IMR-90 (cell line): ENCODE data around the gene IKBIP. TPM values are rescaled to one million over a fixed set of nuclear protein-coding genes. Genes with fewer than 3 reads are reported as not detected.

ENCODE experiments used
- ATAC-seq: fragments of 200-7000 bp; cut with Tn5 transposase; 2 replicates; pipeline ENCODE4 v1.9.1; 2020; ENCODE audit warnings: low read depth, mild to moderate bottlenecking, moderate library complexity
- BruUV-seq: library from RNA; stranded (reverse); fragments of 400-500 nt; replicated peaks from 2 replicates; lab custom pipeline; 2021; lab: Mats Ljungman, UMichigan
- CTCF ChIA-PET: fragments of 300-600 bp; formaldehyde crosslinking; extraction: SDS; loops from one replicate; lab custom pipeline; 2021; ENCODE audit warnings: antibody characterized with exemption; lab: Yijun Ruan, JAX
- POLR2A ChIA-PET: fragments of 300-600 bp; sonication (Branson Sonifier 250); formaldehyde crosslinking; loops from one replicate; lab custom pipeline; 2022; ENCODE audit warnings: antibody characterized with exemption; ENCODE audit not compliant: unreplicated experiment; lab: Charles Lee
- DNase-seq: peaks from one replicate; pipeline ENCODE4 v3.0.0; 2013
- H2AFZ ChIP-seq: replicated peaks from 2 replicates; pipeline ENCODE3; 2013; ENCODE audit warnings: low read length, mild to moderate bottlenecking; ENCODE audit not compliant: poor library complexity
- H2AK5ac ChIP-seq: 2 replicates; pipeline ENCODE4 v1.6.1; 2013; ENCODE audit warnings: low read depth, low read length, inconsistent platforms
- H2AK9ac ChIP-seq: replicated peaks from 2 replicates; pipeline ENCODE3; 2013; ENCODE audit warnings: mild to moderate bottlenecking, low read depth, low read length, moderate library complexity; ENCODE audit not compliant: poor library complexity
- H2BK120ac ChIP-seq: 2 replicates; pipeline ENCODE4 v1.6.1; 2013; ENCODE audit warnings: low read depth, low read length, inconsistent platforms
- H2BK15ac ChIP-seq: 3 replicates; pipeline ENCODE4 v1.6.1; 2013; ENCODE audit warnings: low read depth, low read length, inconsistent platforms
- H2BK20ac ChIP-seq: 2 replicates; pipeline ENCODE4 v1.6.1; 2013; ENCODE audit warnings: low read depth, mild to moderate bottlenecking, inconsistent platforms, low read length, moderate library complexity
- H2BK5ac ChIP-seq: 2 replicates; pipeline ENCODE4 v1.6.1; 2013; ENCODE audit warnings: mild to moderate bottlenecking, low read depth, low read length, inconsistent platforms; ENCODE audit not compliant: poor library complexity, severe bottlenecking
- H3K14ac ChIP-seq: replicated peaks from 2 replicates; pipeline ENCODE4 v1.6.1; 2013; ENCODE audit warnings: low read depth, low read length, inconsistent platforms
- H3K18ac ChIP-seq: 2 replicates; pipeline ENCODE4 v1.6.1; 2013; ENCODE audit warnings: low read depth, low read length, control low read depth
- H3K23ac ChIP-seq: 2 replicates; pipeline ENCODE4 v1.6.1; 2013; ENCODE audit warnings: low read depth, low read length, inconsistent platforms
- H3K27ac ChIP-seq: 2 replicates; pipeline ENCODE4 v1.5.1; 2013; ENCODE audit warnings: mild to moderate bottlenecking, control low read depth, low read length; ENCODE audit not compliant: insufficient read depth
- H3K27me3 ChIP-seq: 2 replicates; pipeline ENCODE4 v1.6.1; 2013; ENCODE audit warnings: low read length; ENCODE audit not compliant: control insufficient read depth, insufficient read depth
- H3K36me3 ChIP-seq: 2 replicates; pipeline ENCODE4 v1.6.1; 2013; ENCODE audit warnings: low read length, mixed read lengths; ENCODE audit not compliant: control insufficient read depth, insufficient read depth
- H3K4ac ChIP-seq: 2 replicates; pipeline ENCODE4 v1.6.1; 2013; ENCODE audit warnings: low read depth, low read length, inconsistent platforms
- H3K4me1 ChIP-seq: 2 replicates; pipeline ENCODE4 v1.6.1; 2013; ENCODE audit warnings: low read length, mixed read lengths; ENCODE audit not compliant: control insufficient read depth, insufficient read depth
- H3K4me2 ChIP-seq: 2 replicates; pipeline ENCODE4 v1.6.1; 2013; ENCODE audit warnings: low read depth, mild to moderate bottlenecking, control low read depth, low read length, moderate library complexity
- H3K4me3 ChIP-seq: 2 replicates; pipeline ENCODE4 v1.5.1; 2013; ENCODE audit warnings: low read depth, mild to moderate bottlenecking, control low read depth, low read length, moderate library complexity; ENCODE audit not compliant: insufficient read depth
- H3K56ac ChIP-seq: 2 replicates; pipeline ENCODE4 v1.6.1; 2013; ENCODE audit warnings: low read length, inconsistent platforms; ENCODE audit not compliant: insufficient read depth; ENCODE audit errors: extremely low read depth
- H3K79me1 ChIP-seq, 2 experiments: 2 replicates each; pipeline ENCODE4 v1.6.1; 2013; ENCODE audit warnings: low read length in 2 of 2, inconsistent platforms in 1 of 2, low read depth in 1 of 2
- H3K9ac ChIP-seq: 2 replicates; pipeline ENCODE4 v1.6.1; 2013; ENCODE audit warnings: low read depth, low read length, control low read depth
- H3K9me1 ChIP-seq: 2 replicates; pipeline ENCODE4 v1.6.1; 2013; ENCODE audit warnings: low read length, inconsistent platforms; ENCODE audit not compliant: insufficient read depth
- H3K9me3 ChIP-seq: 2 replicates; pipeline ENCODE4 v1.6.1; 2013; ENCODE audit warnings: low read length; ENCODE audit not compliant: control insufficient read depth, insufficient read depth
- H4K20me1 ChIP-seq: 2 replicates; pipeline ENCODE4 v1.6.1; 2013; ENCODE audit warnings: low read length, inconsistent platforms; ENCODE audit not compliant: insufficient read depth
- H4K5ac ChIP-seq: 2 replicates; pipeline ENCODE4 v1.6.1; 2013; ENCODE audit warnings: mild to moderate bottlenecking, low read depth, low read length, control low read depth
- H4K8ac ChIP-seq, 2 experiments: 2 replicates each; pipeline ENCODE4 v1.6.1; 2013; ENCODE audit warnings: low read depth in 2 of 2, low read length in 2 of 2, control low read depth in 1 of 2, inconsistent platforms in 1 of 2
- H4K91ac ChIP-seq: 2 replicates; pipeline ENCODE4 v1.6.1; 2013; ENCODE audit warnings: low read depth, low read length, inconsistent platforms; ENCODE audit not compliant: insufficient read depth
- CEBPB ChIP-seq: IDR thresholded peaks from 2 replicates; pipeline ENCODE4 v1.6.1; 2012; ENCODE audit warnings: low read depth, low read length, improper control_type of control experiment
- MAZ ChIP-seq: IDR thresholded peaks from 2 replicates; pipeline ENCODE4 v1.6.1; 2012; ENCODE audit warnings: low read depth, mild to moderate bottlenecking, low read length, improper control_type of control experiment, moderate library complexity, borderline replicate concordance
- RCOR1 ChIP-seq: IDR thresholded peaks from 2 replicates; pipeline ENCODE4 v1.6.1; 2012; ENCODE audit warnings: mild to moderate bottlenecking, low read length, improper control_type of control experiment; ENCODE audit not compliant: insufficient replicate concordance
- RFX5 ChIP-seq: IDR thresholded peaks from 2 replicates; pipeline ENCODE4 v1.8.0; 2012; ENCODE audit warnings: low read depth, mild to moderate bottlenecking, low read length, moderate library complexity
- WGBS, 2 experiments: methylation state at CpG; one replicate each; pipeline versions ENCODE4 v1.1.5 to v1.1.7; 2013; ENCODE audit warnings: missing lambda C conversion rate in 2 of 2; ENCODE audit not compliant: insufficient read length in 1 of 2; ENCODE audit errors: extremely low coverage in 2 of 2; 5-methylcytosine and 5-hydroxymethylcytosine counted together
- dilution Hi-C: fragments of 300-500 bp; cut with HindIII; formaldehyde crosslinking; loops from one replicate; pipeline ENCODE4 v1.14.3; 2018; ENCODE audit warnings: low sequenced_read_pairs; ENCODE audit not compliant: unreplicated experiment
- in situ Hi-C: fragments of 300-500 bp; cut with MboI; formaldehyde crosslinking; loops from 3 replicates; pipeline ENCODE4 v1.14.3; 2019; ENCODE audit warnings: low sequenced_read_pairs, inconsistent platforms, mixed read lengths
- intact Hi-C: fragments of 100-400 bp; cut with micrococcal nuclease; formaldehyde crosslinking; loops from 2 replicates; pipeline ENCODE4 v1.10.0; 2022
- polyA plus RNA-seq, 3 experiments: library from polyadenylated mRNA; depleted of rRNA; stranded (reverse); fragments of >200 nt; gene quantifications; 2 replicates each; pipeline ENCODE4 v1.2.3, GENCODE V29; 2012; ENCODE audit warnings: low replicate concordance in 1 of 3
- total RNA-seq: library from RNA; depleted of rRNA; stranded (reverse); fragments of >200 nt; gene quantifications from 2 replicates; pipeline ENCODE4 v1.2.3, GENCODE V29; 2012

The IKBIP gene
- total and polyA plus RNA-seq, 2 of the 4 experiments (the other 2 are of a cell fraction), result 37.1 to 52.7 TPM

DNA sequence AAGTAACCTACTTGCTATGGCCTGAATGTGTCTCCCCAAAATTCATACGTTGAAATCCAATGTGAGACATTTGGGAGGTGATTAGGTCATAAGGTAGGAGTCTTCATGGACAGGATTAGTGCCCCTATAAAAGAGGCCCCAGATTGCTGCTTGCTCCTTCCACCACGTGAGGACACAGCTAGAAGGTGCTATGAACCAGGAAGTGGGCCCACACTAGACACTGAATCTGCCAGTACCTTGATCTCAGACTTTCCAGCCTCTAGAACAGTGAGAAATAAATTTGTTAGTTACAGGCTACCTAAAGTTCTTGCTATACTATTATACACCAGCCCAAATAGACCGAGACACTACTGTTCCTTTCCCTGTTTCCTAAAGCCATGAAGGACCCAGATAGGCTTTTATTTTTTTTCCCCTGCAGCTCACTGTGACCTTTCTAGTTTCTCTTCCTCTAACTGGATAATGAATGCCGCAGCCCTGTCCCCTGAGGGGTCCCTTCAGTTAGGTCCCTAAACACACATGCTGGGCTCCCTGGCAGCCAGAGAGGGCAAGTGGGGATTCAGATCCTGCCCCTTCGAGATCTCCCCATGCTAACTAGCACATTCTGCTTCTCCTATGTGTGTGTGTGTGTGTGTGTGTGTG lies 31.8 kb downstream of the IKBIP start:
- Histone ChIP-seq H4K20me1 (no peaks in the 10 kb centered on the region), H3K4ac (no peak overlapping the region), H3K14ac (no peak overlapping the region), H2BK5ac (no peak overlapping the region), H3K27ac (no peak overlapping the region), H4K91ac (no peak overlapping the region), H2AFZ (no peak overlapping the region), H3K79me1 (peaks cover 4 to 7% of the 10 kb centered on the region in 2 experiments), H3K4me3 (no peak overlapping the region), H2BK120ac (no peak overlapping the region), H3K9me3 (no peaks in the 10 kb centered on the region), H2BK20ac (no peak overlapping the region), H3K4me1 (no peaks in the 10 kb centered on the region), H3K27me3 (no peaks in the 10 kb centered on the region), H3K36me3 (peaks cover 3% of the 10 kb centered on the region; the same call in 1 of the 2 replicates), H4K5ac (no peak overlapping the region), H3K9me1 (no peaks in the 10 kb centered on the region), H3K4me2 (no peak overlapping the region), H2BK15ac (no peak overlapping the region), H3K18ac (no peak overlapping the region), H3K56ac (no peak overlapping the region), H3K9ac (no peak overlapping the region), H4K8ac (no peak overlapping the region), H3K23ac (no peak overlapping the region), H2AK5ac (no peak overlapping the region), H2AK9ac (no peak overlapping the region)
- dilution Hi-C loops, result no loop called here
- intact Hi-C loops, result no loop called here
- in situ Hi-C loops, result no loop called here
- ChIA-PET CTCF (no interaction called here), POLR2A (no interaction called here)
- no peak for ATAC-seq
- WGBS, 2 experiments, result 90% methylated on average over 1 of the region's 5 CpGs; no CpG with 5 or more reads in 1 of the 2 experiments
- DNase-seq, result no peak
- no TSS peak for BruUV-seq
- no peak for TF ChIP-seq RFX5
- TF ChIP-seq CEBPB, result no peak
- TF ChIP-seq RCOR1, result no peak
- TF ChIP-seq MAZ, result no peak
